GM18858 (cell line): ENCODE measurements around the gene RYR1.
"Not testable (repeated sequence)": the region's sequence is repeated elsewhere in the genome, so short reads cannot be mapped to it uniquely, and the experiment has no call there.

Experiments
- ATAC-seq: cut with Tn5 transposase; IDR thresholded peaks from one replicate; pipeline ENCODE4 v1.9.1; 2021; ENCODE audit not compliant: unreplicated experiment

The RYR1 gene

DNA sequence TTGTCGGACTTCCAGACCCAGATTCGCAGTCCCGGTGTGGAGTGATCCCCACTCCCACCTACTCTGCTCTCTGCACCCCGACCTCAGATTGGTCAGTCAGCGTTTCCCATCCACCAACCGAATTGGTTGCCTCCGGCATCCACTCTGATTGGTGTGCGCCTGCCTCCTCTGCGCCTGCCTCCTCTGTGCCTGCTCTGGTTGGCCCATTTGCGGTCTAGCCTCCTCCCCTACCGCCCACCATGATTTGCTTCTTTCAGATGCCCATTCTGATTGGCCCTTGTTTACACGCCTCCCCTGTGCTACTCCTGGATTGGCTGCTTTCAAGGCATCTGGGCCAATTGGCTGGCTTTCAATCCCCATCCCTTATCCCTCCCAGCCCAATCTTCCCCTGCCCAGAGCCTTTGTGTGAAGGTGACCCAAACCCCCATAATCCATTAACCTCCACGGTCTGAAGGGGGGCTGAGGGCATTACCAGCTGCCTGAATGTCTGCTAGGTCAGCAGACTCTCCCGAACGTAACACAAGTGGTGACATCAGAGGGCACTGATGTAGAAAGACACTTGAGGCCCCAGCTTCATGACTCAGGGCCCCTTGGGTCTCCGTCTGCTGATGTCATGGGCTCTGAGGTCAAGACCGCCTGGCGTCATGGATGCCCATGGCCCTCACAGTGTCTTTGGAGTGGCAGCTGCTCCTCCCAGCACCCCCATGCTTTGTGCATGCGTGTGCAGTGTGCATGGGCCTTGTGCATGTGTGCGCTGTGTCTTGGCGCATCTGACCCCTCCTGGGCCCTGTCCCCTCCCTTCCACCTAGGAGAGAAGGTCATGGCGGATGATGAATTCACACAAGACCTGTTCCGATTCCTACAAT is 103.8 kb downstream of the RYR1 start:
- ATAC-seq = no peak

GRCh38 chr19:38538386-38538785 is 104.9 kb downstream of the RYR1 start:
- ATAC-seq = no peak

DNA sequence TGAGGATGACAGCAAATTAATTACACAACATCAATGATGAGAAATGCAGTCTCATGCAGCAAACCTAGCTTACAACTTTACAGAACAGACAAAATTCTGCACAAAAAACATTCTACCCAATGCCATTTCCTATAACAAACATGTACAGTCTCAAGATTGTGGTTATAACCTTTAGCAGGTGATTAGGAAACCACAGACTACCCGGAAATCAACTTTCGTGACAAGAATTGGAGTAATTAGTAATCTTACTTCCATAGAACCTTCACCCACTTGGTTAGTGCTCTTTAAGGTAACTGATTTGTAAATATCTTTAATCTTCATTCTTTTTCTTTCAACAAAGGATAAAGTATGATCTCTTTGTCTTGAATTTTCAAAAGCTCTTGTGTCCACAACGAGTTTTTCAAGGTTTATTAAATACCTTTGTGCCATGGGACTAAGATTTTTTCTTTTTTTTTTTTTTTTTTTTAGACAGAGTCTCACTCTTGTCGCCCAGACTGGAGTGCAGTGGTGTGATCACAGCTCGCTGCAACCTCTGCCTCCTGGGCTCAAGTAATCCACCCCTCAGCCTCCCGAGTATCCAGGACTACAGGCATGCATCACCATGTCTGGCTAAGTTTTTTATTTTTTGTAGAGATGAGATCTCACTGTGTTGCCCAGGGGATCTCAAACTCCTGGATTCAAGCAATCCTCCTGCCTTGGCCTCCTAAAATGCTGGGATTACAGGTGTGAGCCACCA is 105.5 kb downstream of the RYR1 start:
- ATAC-seq = no peak

DNA sequence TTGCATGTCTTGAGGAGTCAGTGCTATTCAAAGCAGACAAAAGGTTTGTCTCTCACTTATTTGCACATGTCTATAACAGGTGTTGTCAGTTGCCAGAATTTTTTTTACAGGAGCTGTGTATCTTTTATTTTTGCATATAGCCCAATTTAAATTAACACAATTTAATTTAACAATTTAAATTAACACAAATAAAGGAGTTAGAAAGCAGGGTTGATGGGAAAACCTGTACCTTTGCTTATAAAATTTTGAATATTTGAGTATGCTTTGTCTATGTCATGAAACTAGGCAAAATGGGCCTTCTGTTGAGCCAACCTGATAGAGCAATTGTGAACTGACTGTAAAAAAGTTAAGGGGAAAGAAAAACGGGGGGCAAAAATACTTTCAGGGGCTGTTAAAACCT is 106.3 kb downstream of the RYR1 start:
- no peak for ATAC-seq

DNA sequence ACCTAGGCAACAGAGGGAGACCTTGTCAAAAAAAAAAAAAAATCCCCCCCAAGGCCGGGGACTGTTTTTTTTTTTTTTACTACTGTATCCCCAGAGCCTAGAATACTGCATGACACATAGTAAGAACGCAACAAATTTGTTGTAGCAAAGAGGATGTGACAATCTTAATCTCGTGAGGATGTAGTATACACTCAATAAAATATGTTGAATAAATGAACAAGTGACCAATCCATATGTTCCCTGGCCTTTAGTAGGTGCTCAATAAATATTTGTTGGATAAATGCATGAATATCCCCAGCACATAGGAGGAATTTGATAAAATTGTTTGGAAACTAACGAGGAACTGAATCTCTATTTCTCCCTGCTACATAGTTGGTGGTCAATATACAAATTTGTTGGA is 108.5 kb downstream of the RYR1 start:
- no peak for ATAC-seq

DNA sequence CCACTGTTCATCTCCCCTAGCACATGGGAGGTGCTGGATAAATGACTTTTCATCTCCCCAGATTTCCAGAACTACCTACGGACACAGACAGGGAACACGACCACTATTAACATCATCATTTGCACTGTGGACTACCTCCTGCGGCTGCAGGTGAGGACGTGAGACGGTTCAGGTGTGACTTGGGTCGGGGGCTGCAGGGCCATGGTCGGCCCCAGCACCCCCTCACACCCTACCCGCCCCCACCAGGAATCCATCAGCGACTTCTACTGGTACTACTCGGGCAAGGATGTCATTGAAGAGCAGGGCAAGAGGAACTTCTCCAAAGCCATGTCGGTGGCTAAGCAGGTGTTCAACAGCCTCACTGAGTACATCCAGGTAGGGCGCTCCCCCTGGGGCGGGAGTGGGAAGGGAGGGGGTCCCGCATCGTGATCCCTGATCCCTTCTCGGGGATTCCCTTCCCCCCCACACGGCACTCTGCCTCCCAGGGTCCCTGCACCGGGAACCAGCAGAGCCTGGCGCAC is 109.9 kb downstream of the RYR1 start:
- no peak for ATAC-seq

DNA sequence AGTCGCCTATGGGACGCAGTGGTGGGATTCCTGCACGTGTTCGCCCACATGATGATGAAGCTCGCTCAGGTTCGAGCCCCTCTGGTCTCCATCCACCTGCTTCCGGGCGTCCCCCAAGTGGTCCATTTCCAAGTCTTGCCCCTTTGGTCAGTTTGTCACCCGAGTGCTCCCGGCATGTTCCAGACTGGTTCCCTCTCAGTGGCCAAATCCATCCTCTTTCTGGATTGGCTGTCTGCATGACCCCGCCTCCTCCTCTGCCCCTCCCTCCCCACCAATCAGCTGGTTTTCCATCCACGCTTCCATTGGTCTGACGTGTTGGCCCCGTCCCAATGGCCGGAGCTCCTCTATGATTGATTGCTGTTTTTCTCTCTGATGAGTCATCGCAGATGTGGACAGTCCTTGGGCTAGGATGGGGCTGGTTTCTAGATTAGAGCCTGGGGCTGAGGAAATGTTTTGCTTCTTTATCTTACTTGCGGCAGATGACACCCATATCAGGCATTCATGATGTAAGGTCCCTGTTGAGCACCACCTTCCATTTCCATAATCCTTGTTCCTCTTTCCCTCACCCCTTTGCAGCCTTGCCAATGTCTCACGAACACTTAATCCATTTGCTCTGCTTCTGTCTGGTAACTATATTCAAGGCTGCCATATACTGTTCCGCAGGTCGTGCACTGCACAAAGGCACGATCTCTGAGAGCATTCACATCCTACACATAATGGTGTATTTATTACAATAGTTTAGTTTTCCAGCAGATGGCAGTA is 110.5 kb downstream of the RYR1 start:
- ATAC-seq = no peak

- ATAC-seq = no peak
Measured at GRCh38 chr19:38544569-38545315, 111.3 kb downstream of the RYR1 start.

- no peak for ATAC-seq
Measured at GRCh38 chr19:38545596-38545995, 112.1 kb downstream of the RYR1 start.

GRCh38 chr19:38547421-38547820 is 113.9 kb downstream of the RYR1 start:
- no peak for ATAC-seq

GRCh38 chr19:38549061-38549460 is 115.6 kb downstream of the RYR1 start:
- ATAC-seq = no peak

- ATAC-seq = no peak
Measured at GRCh38 chr19:38549942-38550341, 116.5 kb downstream of the RYR1 start.

- no peak for ATAC-seq
Measured at GRCh38 chr19:38550376-38550775, 116.9 kb downstream of the RYR1 start.

GRCh38 chr19:38551450-38551813 is 117.9 kb downstream of the RYR1 start:
- ATAC-seq = no peak

DNA sequence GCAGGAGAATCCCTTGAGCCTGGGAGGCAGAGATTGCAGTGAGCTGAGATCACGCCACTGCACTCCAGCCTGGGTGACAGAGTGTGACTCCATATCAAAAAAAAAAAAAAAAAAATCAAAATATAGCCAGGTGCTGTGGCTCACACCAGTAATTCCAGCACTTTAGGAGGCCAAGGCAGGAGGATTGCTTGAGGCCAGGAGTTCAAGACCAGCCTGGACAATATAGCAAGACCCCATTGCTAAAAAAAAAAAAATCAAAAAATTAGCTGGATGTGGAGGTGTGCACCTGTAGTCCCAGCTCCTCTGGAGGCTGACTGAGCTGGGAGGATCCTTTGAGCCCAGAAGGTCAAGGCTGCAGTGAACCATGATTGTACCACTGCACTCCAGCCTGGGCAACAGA is 119.7 kb downstream of the RYR1 start:
- not testable (repeated sequence) for ATAC-seq

DNA sequence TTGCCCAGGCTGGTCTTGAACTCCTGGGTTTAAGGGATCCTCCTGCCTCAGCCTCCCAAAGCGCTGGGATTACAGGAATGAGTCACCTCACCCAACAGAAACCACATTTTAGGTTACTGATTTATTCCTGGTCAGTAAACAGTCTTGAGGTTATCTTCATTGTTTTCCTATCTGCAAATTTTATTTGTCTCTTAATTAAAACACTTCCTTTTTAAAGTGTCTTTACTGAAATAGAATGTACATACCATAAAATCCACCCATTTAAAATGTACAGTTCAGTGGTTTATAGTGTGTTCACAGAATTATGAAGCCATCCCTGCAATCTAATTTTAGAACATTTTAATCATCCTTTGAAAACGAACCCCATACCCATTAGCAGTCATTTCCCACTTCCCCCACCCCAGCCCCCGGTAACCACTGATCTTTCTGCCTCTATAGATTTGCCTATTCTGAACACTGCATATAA is 121.2 kb downstream of the RYR1 start:
- no peak for ATAC-seq

GRCh38 chr19:38555200-38555599 is 121.7 kb downstream of the RYR1 start:
- no peak for ATAC-seq

- ATAC-seq = no peak
Measured at GRCh38 chr19:38556521-38557174, 123.2 kb downstream of the RYR1 start.

GRCh38 chr19:38557205-38557799 is 123.8 kb downstream of the RYR1 start:
- no peak for ATAC-seq

- not testable (repeated sequence) for ATAC-seq
Measured at GRCh38 chr19:38558933-38559332, 125.4 kb downstream of the RYR1 start.
